Measurements from ENCODE around the gene UCHL3. TPM values are rescaled to one million over a fixed set of nuclear protein-coding genes. Genes with fewer than 3 reads are reported as not detected.

The UCHL3 gene
- total RNA-seq, 4 donors from 2014 or later = 42.8 to 84.3 (median 58.4) TPM

GRCh38 chr13:75508002-75508548 lies 41.5 kb upstream of the UCHL3 start:
- H3K36me3 ChIP-seq = no peaks in the 10 kb centered on the region
- DNase-seq = no peak
- no peak overlapping the region for H3K4me3 ChIP-seq (replicated peaks in 1 of 3)
- TF ChIP-seq, protein P1, sequence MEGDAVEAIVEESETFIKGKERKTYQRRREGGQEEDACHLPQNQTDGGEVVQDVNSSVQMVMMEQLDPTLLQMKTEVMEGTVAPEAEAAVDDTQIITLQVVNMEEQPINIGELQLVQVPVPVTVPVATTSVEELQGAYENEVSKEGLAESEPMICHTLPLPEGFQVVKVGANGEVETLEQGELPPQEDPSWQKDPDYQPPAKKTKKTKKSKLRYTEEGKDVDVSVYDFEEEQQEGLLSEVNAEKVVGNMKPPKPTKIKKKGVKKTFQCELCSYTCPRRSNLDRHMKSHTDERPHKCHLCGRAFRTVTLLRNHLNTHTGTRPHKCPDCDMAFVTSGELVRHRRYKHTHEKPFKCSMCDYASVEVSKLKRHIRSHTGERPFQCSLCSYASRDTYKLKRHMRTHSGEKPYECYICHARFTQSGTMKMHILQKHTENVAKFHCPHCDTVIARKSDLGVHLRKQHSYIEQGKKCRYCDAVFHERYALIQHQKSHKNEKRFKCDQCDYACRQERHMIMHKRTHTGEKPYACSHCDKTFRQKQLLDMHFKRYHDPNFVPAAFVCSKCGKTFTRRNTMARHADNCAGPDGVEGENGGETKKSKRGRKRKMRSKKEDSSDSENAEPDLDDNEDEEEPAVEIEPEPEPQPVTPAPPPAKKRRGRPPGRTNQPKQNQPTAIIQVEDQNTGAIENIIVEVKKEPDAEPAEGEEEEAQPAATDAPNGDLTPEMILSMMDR (IDR thresholded peaks at IDR 0.05) = no peak
- no peak for TF ChIP-seq POLR2A (IDR thresholded peaks at IDR 0.05)
- intact Hi-C loops (cut with DNase I) = no loop called here
- 97 to 98% methylated on average over 3 to 6 of the region's 6 CpGs for WGBS, 2 donors
- peaks cover 10 to 21% of the 10 kb centered on the region in 2 donors for H3K4me1 ChIP-seq
- no peak overlapping the region for H3K27ac ChIP-seq
- H3K27me3 ChIP-seq = no peaks in the 10 kb centered on the region
- no peaks in the 10 kb centered on the region for H3K9me3 ChIP-seq

GRCh38 chr13:75511051-75511625 lies 38.5 kb upstream of the UCHL3 start:
- no peak overlapping the region for H3K4me3 ChIP-seq (replicated peaks in 1 of 3)
- no peaks in the 10 kb centered on the region for H3K36me3 ChIP-seq
- no peaks in the 10 kb centered on the region for H3K27me3 ChIP-seq
- intact Hi-C loops (cut with DNase I) = no loop called here
- H3K9me3 ChIP-seq = no peaks in the 10 kb centered on the region
- no peak overlapping the region for H3K27ac ChIP-seq
- peaks cover 10 to 12% of the 10 kb centered on the region in 2 donors for H3K4me1 ChIP-seq
- TF ChIP-seq POLR2A (IDR thresholded peaks at IDR 0.05) = no peak
- TF ChIP-seq, protein P1 (IDR thresholded peaks at IDR 0.05) = no peak
- DNase-seq = no peak
- 92 to 95% methylated on average over 3 of the region's 3 CpGs for WGBS, 2 donors

DNA sequence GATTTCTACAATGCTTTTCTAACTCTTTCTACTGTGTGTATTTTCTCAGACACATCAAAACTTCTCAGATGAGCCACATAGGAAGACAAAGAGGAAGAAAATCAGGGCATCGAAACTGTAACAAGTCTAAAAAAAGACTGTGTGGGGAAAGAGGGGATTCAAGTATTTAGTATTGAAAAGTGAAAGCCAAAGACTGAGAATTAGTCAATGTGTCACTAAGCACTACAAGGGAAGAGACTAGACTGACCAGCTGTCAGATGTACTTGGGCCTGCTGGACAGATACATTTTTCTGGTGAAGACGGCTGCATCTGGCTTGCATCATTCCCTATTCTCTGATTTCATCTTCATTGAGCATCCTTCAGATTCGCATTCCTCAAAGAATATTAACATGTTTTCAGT lies 37.3 kb upstream of the UCHL3 start:
- H3K9me3 ChIP-seq = no peaks in the 10 kb centered on the region
- no peaks in the 10 kb centered on the region for H3K36me3 ChIP-seq
- intact Hi-C loops (cut with DNase I) = no loop called here
- no peak overlapping the region for H3K27ac ChIP-seq
- 90 to 91% methylated on average over 3 of the region's 3 CpGs for WGBS, 2 donors
- H3K27me3 ChIP-seq = no peaks in the 10 kb centered on the region
- no peak overlapping the region for H3K4me3 ChIP-seq (replicated peaks in 1 of 3)
- DNase-seq = no peak
- TF ChIP-seq, protein P1 (IDR thresholded peaks at IDR 0.05) = no peak
- TF ChIP-seq POLR2A (IDR thresholded peaks at IDR 0.05) = no peak
- H3K4me1 ChIP-seq = peaks cover under 1 to 2% of the 10 kb centered on the region in 2 donors

DNA sequence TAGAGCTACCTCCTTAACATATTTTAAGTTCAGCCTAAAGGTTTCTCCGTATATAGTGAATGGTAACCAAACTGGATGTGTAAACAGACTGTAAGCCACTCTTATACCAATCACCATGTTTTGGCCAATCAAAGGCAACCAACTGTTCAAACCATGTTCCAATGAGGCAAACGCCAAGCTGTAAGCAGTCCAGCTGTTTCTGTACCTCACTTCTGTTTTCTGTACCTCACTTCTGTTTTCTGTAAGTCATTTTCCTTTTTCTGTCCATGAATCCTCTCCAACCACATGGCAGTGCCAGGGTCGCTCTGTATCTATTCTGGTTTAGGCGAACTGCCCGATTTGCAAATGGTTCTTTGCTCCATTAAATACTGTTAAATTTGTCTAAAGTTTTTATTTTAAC lies 36.3 kb upstream of the UCHL3 start:
- intact Hi-C loops (cut with DNase I) = no loop called here
- TF ChIP-seq, protein P1 (IDR thresholded peaks at IDR 0.05) = no peak
- TF ChIP-seq POLR2A (IDR thresholded peaks at IDR 0.05) = no peak
- H3K4me3 ChIP-seq (replicated peaks in 1 of 3) = no peak overlapping the region
- no peaks in the 10 kb centered on the region for H3K9me3 ChIP-seq
- no peak for DNase-seq
- H3K4me1 ChIP-seq = no peaks in the 10 kb centered on the region
- no peaks in the 10 kb centered on the region for H3K36me3 ChIP-seq
- H3K27me3 ChIP-seq = no peaks in the 10 kb centered on the region
- WGBS, 2 donors = 87 to 94% methylated on average over 5 of the region's 5 CpGs
- no peak overlapping the region for H3K27ac ChIP-seq

DNA sequence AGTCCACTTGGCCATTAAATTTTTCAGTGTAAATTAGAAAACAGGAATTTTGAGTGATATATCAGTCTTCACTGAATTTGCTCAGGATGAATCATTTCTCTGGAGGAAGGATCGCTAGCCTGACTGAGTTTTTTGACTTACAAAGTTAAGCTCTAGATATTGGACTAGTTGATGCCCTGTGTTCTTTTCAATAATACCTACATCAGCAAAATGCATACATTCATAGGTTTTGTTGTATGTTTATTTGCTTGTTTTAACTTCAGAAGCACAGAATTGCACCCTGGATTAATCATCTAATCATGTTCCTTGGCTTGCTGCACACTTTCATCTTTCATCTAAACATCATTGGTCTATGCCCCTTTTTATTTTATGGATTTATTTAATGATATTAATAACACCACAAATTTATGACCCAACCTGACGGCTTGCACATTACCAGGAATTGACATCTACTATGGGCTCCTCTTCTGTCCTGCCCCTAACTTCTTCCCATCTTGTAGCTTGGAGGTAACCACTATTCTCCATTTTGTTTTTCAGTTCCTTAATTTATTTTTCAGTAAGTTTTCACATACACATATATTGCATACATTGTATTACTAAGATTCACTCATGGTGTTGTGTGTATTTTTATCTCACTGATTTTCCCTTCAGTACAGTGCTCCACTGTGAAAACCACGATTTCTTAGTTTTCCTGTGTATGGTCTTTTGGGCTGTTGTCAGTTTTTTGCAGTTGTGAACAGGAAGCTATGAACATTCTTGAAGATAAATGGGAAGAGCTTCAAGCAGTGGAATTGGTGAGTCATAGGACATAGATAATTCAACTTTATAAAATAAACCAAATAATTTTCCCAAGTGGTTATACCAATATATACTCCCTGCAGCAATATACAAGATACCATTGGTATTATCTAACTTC lies 35.3 kb upstream of the UCHL3 start:
- Histone ChIP-seq H3K4me1 (no peaks in the 10 kb centered on the region), H3K27ac (no peak overlapping the region), H3K4me3 (replicated peaks in 1 of 3) (no peak overlapping the region), H3K9me3 (no peaks in the 10 kb centered on the region), H3K27me3 (no peaks in the 10 kb centered on the region), H3K36me3 (no peaks in the 10 kb centered on the region)
- WGBS, 2 donors = 83 to 86% methylated on average over 3 of the region's 3 CpGs
- intact Hi-C loops (cut with DNase I) = no loop called here
- no peak for DNase-seq
- TF ChIP-seq POLR2A (IDR thresholded peaks at IDR 0.05) = no peak
- TF ChIP-seq, protein P1 (IDR thresholded peaks at IDR 0.05) = no peak

All from thyroid gland (tissue), 4 donors.